H1 (cell line): ENCODE measurements around the gene ALG14.

ENCODE experiments used
- BRCA1 ChIP-seq: IDR thresholded peaks from 2 replicates; pipeline ENCODE4 v1.6.1; 2012; ENCODE audit warnings: low read depth, low read length, improper control_type of control experiment
- CHD2 ChIP-seq: IDR thresholded peaks from 2 replicates; pipeline ENCODE4 v1.6.1; 2012; ENCODE audit warnings: low read length, improper control_type of control experiment
- EP300 ChIP-seq, 2 experiments: IDR thresholded peaks; 1 replicate in 1 of 2; 2 replicates in 1 of 2; pipeline ENCODE4 v1.6.1; 2011 to 2012; ENCODE audit warnings: low read depth in 2 of 2, low read length in 2 of 2, mild to moderate bottlenecking in 2 of 2, borderline replicate concordance in 1 of 2, inconsistent platforms in 1 of 2, moderate library complexity in 1 of 2
- EZH2 ChIP-seq: fragments of 200-600 bp; sonication (generic); IDR thresholded peaks from 2 replicates; pipeline ENCODE4 v1.7.1; 2012; ENCODE audit warnings: low read depth, mild to moderate bottlenecking, moderate library complexity, low read length, inconsistent platforms; ENCODE audit not compliant: severe bottlenecking
- GABPA ChIP-seq: IDR thresholded peaks from 2 replicates; pipeline ENCODE4 v1.6.1; 2011; ENCODE audit warnings: mild to moderate bottlenecking, low read length, moderate library complexity, borderline replicate concordance; ENCODE audit not compliant: insufficient read depth
- GTF2F1 ChIP-seq: IDR thresholded peaks from 2 replicates; pipeline ENCODE4 v1.6.1; 2012; ENCODE audit warnings: low read depth, low read length, improper control_type of control experiment, borderline replicate concordance
- KDM1A ChIP-seq: fragments of 200-600, 300-600 bp; sonication (generic); IDR thresholded peaks from 2 replicates; pipeline ENCODE4 v1.7.1; 2016; ENCODE audit warnings: mild to moderate bottlenecking, low read length, borderline replicate concordance
- POLR2AphosphoS5 ChIP-seq: IDR thresholded peaks from 2 replicates; pipeline ENCODE4 v1.6.1; 2011; ENCODE audit warnings: low read depth, low read length
- RNF2 ChIP-seq: fragments of 200-900, 300-1000 bp; sonication (generic); IDR thresholded peaks from 2 replicates; pipeline ENCODE4 v1.7.1; 2016; ENCODE audit warnings: borderline replicate concordance, low read depth, mild to moderate bottlenecking, antibody characterized with exemption, low read length; ENCODE audit not compliant: poor library complexity, severe bottlenecking; ENCODE audit errors: missing control alignments
- TAF1 ChIP-seq: IDR thresholded peaks from 2 replicates; pipeline ENCODE4 v1.6.1; 2011; ENCODE audit warnings: mild to moderate bottlenecking, low read depth, low read length
- TBP ChIP-seq: IDR thresholded peaks from 2 replicates; pipeline ENCODE4 v1.6.1; 2011; ENCODE audit warnings: low read depth, low read length, improper control_type of control experiment
- ZNF274 ChIP-seq: IDR thresholded peaks from 2 replicates; pipeline ENCODE4 v1.7.0; 2012; ENCODE audit warnings: low read length, borderline replicate concordance; ENCODE audit errors: extremely low read depth
- TF ChIP-seq, protein P1 (sequence below), 3 experiments: IDR thresholded peaks; 1 replicate in 2 of 3; 2 replicates in 1 of 3; pipeline versions ENCODE4 v1.5.1 to v1.6.1; 2011; ENCODE audit warnings: low read length in 3 of 3, mild to moderate bottlenecking in 3 of 3, inconsistent platforms in 2 of 3, low read depth in 1 of 3, moderate library complexity in 1 of 3; ENCODE audit not compliant: insufficient read depth in 1 of 3; ENCODE audit errors: control extremely low read depth in 1 of 3
- TF ChIP-seq, protein P2 (sequence below): IDR thresholded peaks from 2 replicates; pipeline ENCODE4 v1.6.1; 2012; ENCODE audit warnings: inconsistent platforms

DNA sequence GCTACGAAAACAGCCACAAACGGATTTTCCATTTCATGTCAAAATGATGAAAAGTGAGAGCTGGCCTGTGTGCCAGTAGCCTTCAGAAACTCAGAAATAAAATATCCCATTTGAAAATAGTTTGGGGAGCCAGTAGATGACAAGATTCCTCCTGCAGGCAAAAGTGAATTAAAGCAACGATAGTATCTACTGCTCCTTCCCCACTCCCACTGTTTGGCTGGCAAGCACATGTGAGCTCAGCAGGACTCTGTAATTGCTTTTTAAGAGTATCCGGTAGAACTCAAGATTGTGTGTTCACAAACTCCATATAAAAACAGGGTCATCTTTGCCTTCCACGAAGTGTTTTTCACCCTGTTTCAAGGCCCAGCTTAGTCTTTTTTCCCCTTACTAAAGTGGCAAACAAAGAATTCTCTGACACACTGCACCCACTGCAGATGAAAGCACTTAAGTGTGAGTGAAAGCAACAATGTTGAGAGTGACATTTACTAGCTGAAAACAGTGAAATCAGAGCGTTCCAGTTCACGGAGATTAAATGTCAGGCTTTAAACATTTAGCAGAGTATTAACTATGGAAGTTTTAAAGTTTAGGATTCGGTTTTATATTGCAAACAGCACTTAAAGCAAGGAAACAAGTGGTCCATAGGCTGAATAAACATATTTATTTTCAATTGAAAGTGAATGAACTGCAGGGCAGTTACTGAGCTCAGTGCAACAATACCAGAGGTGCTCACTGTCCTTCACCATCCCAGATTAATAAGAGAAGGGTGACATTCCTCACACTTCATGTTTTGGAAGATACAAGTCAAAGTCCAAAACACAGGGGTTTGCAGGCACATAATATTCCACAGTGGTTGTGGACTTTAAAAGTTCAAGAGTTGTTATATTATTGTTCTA lies 70.0 kb downstream of the ALG14 start:
- no peak for TF ChIP-seq ZNF274
- TF ChIP-seq, protein P1, sequence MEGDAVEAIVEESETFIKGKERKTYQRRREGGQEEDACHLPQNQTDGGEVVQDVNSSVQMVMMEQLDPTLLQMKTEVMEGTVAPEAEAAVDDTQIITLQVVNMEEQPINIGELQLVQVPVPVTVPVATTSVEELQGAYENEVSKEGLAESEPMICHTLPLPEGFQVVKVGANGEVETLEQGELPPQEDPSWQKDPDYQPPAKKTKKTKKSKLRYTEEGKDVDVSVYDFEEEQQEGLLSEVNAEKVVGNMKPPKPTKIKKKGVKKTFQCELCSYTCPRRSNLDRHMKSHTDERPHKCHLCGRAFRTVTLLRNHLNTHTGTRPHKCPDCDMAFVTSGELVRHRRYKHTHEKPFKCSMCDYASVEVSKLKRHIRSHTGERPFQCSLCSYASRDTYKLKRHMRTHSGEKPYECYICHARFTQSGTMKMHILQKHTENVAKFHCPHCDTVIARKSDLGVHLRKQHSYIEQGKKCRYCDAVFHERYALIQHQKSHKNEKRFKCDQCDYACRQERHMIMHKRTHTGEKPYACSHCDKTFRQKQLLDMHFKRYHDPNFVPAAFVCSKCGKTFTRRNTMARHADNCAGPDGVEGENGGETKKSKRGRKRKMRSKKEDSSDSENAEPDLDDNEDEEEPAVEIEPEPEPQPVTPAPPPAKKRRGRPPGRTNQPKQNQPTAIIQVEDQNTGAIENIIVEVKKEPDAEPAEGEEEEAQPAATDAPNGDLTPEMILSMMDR (IDR thresholded peaks at IDR 0.05; ENCODE audit: control extremely low read depth in 1 of 3, insufficient read depth in 1 of 3, low read depth in 1 of 3, low read length in 3 of 3) = no peak
- no peak for TF ChIP-seq EZH2
- TF ChIP-seq POLR2AphosphoS5 = no peak
- no peak for TF ChIP-seq TBP
- TF ChIP-seq GABPA = no peak
- TF ChIP-seq, protein P2, sequence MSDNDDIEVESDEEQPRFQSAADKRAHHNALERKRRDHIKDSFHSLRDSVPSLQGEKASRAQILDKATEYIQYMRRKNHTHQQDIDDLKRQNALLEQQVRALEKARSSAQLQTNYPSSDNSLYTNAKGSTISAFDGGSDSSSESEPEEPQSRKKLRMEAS = no peak
- TF ChIP-seq KDM1A = no peak
- no peak for TF ChIP-seq TAF1
- TF ChIP-seq EP300 (IDR thresholded peaks at IDR 0.05; ENCODE audit: borderline replicate concordance in 1 of 2, low read depth in 2 of 2, low read length in 2 of 2) = no peak
- TF ChIP-seq CHD2 = no peak
- no peak for TF ChIP-seq RNF2
- TF ChIP-seq BRCA1 = no peak
- no peak for TF ChIP-seq GTF2F1
